GM12878 (cell line): ENCODE data around the gene RNF126. TPM values are rescaled to one million over a fixed set of nuclear protein-coding genes. Genes with fewer than 3 reads are reported as not detected.

Source experiments
- BMI1 ChIP-seq: fragments of 450-650 bp; IDR thresholded peaks from 2 replicates; pipeline ENCODE4 v1.6.1; 2016; ENCODE audit warnings: mild to moderate bottlenecking, moderate library complexity, borderline replicate concordance
- CHD4 ChIP-seq: fragments of 200-600 bp; sonication (generic); IDR thresholded peaks from 2 replicates; pipeline ENCODE4 v1.6.1; 2016; ENCODE audit warnings: mild to moderate bottlenecking
- EED ChIP-seq: sonication (generic); IDR thresholded peaks from 2 replicates; pipeline ENCODE4 v1.6.1; 2016; ENCODE audit warnings: antibody characterized with exemption, low read depth
- FOXK2 ChIP-seq: fragments of 450-650 bp; IDR thresholded peaks from 2 replicates; pipeline ENCODE4 v1.6.1; 2017; ENCODE audit warnings: mild to moderate bottlenecking, moderate library complexity
- polyA plus RNA-seq, 11 experiments: library from polyadenylated mRNA; depleted of rRNA in 4 of 11; unstranded in 6 of 11; stranded (reverse) in 5 of 11; fragments of >200 nt; fragmentation: Nextera tagmentation in 4 of 11; fragmentation: Illumina TruSeq in 1 of 11; extraction: Ambion mirVana in 4 of 11; extraction: Trizol in 1 of 11; gene quantifications; 1 replicate in 1 of 11; 2 replicates in 10 of 11; pipeline versions ENCODE4 v1.2.1 to v1.2.3, GENCODE V29; 2011 to 2016; ENCODE audit warnings: inconsistent platforms in 2 of 11, missing spikeins in 2 of 11, low read depth in 1 of 11
- total RNA-seq, 4 experiments: library from RNA; depleted of rRNA in 3 of 4; stranded (reverse); fragments of >200 nt in 3 of 4; fragmentation: Illumina TruSeq in 1 of 4; extraction: Trizol in 1 of 4; gene quantifications; 2 replicates each; pipeline versions ENCODE4 v1.2.1 to v1.2.3, GENCODE V29; 2013 to 2021
- TF ChIP-seq, protein P1 (sequence below): fragments of 450-650 bp; IDR thresholded peaks from 2 replicates; pipeline ENCODE4 v1.6.1; 2017; ENCODE audit warnings: antibody characterized with exemption, mild to moderate bottlenecking, moderate library complexity
- TF ChIP-seq, protein P2 (sequence below): IDR thresholded peaks from 2 replicates; pipeline ENCODE4 v1.6.1; 2012; ENCODE audit warnings: mild to moderate bottlenecking, low read depth, low read length
- TF ChIP-seq, protein P3 (sequence below): fragments of 150-350 bp; IDR thresholded peaks from 2 replicates; pipeline ENCODE4 v1.6.1; 2014; ENCODE audit warnings: mild to moderate bottlenecking, low read depth, low read length

Gene RNF126
- total and polyA plus RNA-seq, 10 of the 15 experiments (the other 5 are each of a cell fraction or from before 2014, with no cell fraction given): 0.45 to 100 (median 50.6) TPM

DNA sequence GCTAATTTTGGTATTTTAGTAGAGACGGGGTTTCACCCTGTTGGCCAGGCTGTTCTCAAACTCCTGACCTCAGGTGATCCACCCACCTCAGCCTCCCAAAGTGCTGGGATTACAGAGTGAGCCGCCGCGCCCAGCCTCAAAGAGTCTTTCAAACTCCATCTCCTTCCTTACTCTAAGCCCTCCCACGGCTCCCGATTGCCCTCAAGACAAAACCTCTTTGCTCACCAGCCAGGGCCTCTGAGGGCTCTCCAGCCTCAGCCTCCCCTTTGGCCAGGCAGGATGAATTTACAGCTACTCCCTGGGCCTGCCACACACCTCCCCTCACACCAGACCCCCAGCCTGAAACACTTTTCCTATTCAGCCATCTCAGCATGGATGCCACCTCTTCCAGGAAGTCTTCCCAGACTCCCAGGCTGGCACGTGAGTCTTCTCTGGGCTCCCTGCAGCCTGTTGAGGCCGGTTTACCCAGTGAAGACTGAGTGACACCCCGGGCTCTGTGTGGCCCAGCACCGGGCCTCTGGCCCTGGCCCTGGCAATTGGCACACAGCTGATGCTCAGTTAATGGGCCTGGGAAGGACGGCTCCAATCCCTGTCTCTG is 24.7 kb upstream of the RNF126 start (continued):
- TF ChIP-seq, protein P1, sequence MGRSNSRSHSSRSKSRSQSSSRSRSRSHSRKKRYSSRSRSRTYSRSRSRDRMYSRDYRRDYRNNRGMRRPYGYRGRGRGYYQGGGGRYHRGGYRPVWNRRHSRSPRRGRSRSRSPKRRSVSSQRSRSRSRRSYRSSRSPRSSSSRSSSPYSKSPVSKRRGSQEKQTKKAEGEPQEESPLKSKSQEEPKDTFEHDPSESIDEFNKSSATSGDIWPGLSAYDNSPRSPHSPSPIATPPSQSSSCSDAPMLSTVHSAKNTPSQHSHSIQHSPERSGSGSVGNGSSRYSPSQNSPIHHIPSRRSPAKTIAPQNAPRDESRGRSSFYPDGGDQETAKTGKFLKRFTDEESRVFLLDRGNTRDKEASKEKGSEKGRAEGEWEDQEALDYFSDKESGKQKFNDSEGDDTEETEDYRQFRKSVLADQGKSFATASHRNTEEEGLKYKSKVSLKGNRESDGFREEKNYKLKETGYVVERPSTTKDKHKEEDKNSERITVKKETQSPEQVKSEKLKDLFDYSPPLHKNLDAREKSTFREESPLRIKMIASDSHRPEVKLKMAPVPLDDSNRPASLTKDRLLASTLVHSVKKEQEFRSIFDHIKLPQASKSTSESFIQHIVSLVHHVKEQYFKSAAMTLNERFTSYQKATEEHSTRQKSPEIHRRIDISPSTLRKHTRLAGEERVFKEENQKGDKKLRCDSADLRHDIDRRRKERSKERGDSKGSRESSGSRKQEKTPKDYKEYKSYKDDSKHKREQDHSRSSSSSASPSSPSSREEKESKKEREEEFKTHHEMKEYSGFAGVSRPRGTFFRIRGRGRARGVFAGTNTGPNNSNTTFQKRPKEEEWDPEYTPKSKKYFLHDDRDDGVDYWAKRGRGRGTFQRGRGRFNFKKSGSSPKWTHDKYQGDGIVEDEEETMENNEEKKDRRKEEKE: no peak
- TF ChIP-seq, protein P2, sequence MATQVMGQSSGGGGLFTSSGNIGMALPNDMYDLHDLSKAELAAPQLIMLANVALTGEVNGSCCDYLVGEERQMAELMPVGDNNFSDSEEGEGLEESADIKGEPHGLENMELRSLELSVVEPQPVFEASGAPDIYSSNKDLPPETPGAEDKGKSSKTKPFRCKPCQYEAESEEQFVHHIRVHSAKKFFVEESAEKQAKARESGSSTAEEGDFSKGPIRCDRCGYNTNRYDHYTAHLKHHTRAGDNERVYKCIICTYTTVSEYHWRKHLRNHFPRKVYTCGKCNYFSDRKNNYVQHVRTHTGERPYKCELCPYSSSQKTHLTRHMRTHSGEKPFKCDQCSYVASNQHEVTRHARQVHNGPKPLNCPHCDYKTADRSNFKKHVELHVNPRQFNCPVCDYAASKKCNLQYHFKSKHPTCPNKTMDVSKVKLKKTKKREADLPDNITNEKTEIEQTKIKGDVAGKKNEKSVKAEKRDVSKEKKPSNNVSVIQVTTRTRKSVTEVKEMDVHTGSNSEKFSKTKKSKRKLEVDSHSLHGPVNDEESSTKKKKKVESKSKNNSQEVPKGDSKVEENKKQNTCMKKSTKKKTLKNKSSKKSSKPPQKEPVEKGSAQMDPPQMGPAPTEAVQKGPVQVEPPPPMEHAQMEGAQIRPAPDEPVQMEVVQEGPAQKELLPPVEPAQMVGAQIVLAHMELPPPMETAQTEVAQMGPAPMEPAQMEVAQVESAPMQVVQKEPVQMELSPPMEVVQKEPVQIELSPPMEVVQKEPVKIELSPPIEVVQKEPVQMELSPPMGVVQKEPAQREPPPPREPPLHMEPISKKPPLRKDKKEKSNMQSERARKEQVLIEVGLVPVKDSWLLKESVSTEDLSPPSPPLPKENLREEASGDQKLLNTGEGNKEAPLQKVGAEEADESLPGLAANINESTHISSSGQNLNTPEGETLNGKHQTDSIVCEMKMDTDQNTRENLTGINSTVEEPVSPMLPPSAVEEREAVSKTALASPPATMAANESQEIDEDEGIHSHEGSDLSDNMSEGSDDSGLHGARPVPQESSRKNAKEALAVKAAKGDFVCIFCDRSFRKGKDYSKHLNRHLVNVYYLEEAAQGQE: no peak
- TF ChIP-seq CHD4 (no peak), FOXK2 (no peak), BMI1 (no peak), EED (no peak)
- TF ChIP-seq, protein P3, sequence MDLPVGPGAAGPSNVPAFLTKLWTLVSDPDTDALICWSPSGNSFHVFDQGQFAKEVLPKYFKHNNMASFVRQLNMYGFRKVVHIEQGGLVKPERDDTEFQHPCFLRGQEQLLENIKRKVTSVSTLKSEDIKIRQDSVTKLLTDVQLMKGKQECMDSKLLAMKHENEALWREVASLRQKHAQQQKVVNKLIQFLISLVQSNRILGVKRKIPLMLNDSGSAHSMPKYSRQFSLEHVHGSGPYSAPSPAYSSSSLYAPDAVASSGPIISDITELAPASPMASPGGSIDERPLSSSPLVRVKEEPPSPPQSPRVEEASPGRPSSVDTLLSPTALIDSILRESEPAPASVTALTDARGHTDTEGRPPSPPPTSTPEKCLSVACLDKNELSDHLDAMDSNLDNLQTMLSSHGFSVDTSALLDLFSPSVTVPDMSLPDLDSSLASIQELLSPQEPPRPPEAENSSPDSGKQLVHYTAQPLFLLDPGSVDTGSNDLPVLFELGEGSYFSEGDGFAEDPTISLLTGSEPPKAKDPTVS: no peak
